SK-N-SH treated with all-trans-retinoic acid at 6 μM for 48 hours (cell line): Measurements from ENCODE around the gene MPDZ.

Experiments used
- ATAC-seq: fragments of 200-7000 bp; cut with Tn5 transposase; 3 replicates; pipeline ENCODE4 v1.9.1; 2020; ENCODE audit warnings: mild to moderate bottlenecking, moderate library complexity
- BACH2 ChIP-seq: fragments of 250-450 bp; sonication (Bioruptor Pico); IDR thresholded peaks from 2 replicates; pipeline ENCODE4 v1.9.0; 2021; ENCODE audit warnings: mild to moderate bottlenecking, borderline replicate concordance
- ESRRG ChIP-seq: fragments of 250-450 bp; sonication (Bioruptor Pico); IDR thresholded peaks from 2 replicates; pipeline ENCODE4 v1.6.1; 2021; ENCODE audit warnings: mild to moderate bottlenecking
- GLIS3 ChIP-seq: fragments of 250-450 bp; sonication (Bioruptor Pico); IDR thresholded peaks from 2 replicates; pipeline ENCODE4 v1.5.0; 2020; ENCODE audit warnings: mild to moderate bottlenecking, moderate library complexity
- ISL1 ChIP-seq: fragments of 250-450 bp; sonication (Bioruptor Pico); IDR thresholded peaks from 2 replicates; pipeline ENCODE4 v2.1.2; 2022; ENCODE audit warnings: mild to moderate bottlenecking, moderate library complexity
- OSR1 ChIP-seq: fragments of 250-450 bp; sonication (Bioruptor Pico); IDR thresholded peaks from 2 replicates; pipeline ENCODE4 v1.8.0; 2022; ENCODE audit warnings: moderate library complexity, mild to moderate bottlenecking, inconsistent platforms
- RARB ChIP-seq: fragments of 250-450 bp; sonication (Bioruptor Pico); IDR thresholded peaks from 2 replicates; pipeline ENCODE4 v1.8.0; 2021; ENCODE audit warnings: mild to moderate bottlenecking, moderate library complexity
- SNAI2 ChIP-seq: fragments of 250-450 bp; sonication (Bioruptor Pico); IDR thresholded peaks from 2 replicates; pipeline ENCODE4 v1.5.0; 2020; ENCODE audit warnings: mild to moderate bottlenecking, moderate library complexity
- ZC3H10 ChIP-seq: fragments of 250-450 bp; sonication (Bioruptor Pico); IDR thresholded peaks from 2 replicates; pipeline ENCODE4 v1.5.1; 2021; ENCODE audit warnings: mild to moderate bottlenecking, moderate library complexity
- ZFP3 ChIP-seq: fragments of 250-450 bp; sonication (Bioruptor Pico); IDR thresholded peaks from 2 replicates; pipeline ENCODE4 v1.5.0; 2020; ENCODE audit warnings: mild to moderate bottlenecking, moderate library complexity
- ZNF565 ChIP-seq: fragments of 450-650 bp; formaldehyde crosslinking; conservative IDR thresholded peaks from 2 replicates; pipeline ENCODE4 v1.5.0; 2020; ENCODE audit warnings: low read depth, mild to moderate bottlenecking, moderate library complexity
- ZNF8 ChIP-seq: fragments of 450-650 bp; formaldehyde crosslinking; IDR thresholded peaks from 2 replicates; pipeline ENCODE4 v1.5.0; 2020; ENCODE audit warnings: mild to moderate bottlenecking, moderate library complexity
- TF ChIP-seq, protein P1 (sequence below): fragments of 250-450 bp; sonication (Bioruptor Pico); IDR thresholded peaks from 2 replicates; pipeline ENCODE4 v1.5.1; 2020; ENCODE audit warnings: low read depth, mild to moderate bottlenecking, moderate library complexity
- TF ChIP-seq, protein P2 (sequence below): fragments of 250-450 bp; sonication (Bioruptor Pico); IDR thresholded peaks from 2 replicates; pipeline ENCODE4 v1.5.0; 2020; ENCODE audit warnings: mild to moderate bottlenecking, moderate library complexity
- TF ChIP-seq, protein P3 (sequence below): fragments of 250-450 bp; sonication (Bioruptor Pico); IDR thresholded peaks from 2 replicates; pipeline ENCODE4 v1.8.0; 2021; ENCODE audit warnings: low read depth, mild to moderate bottlenecking, moderate library complexity, borderline replicate concordance
- TF ChIP-seq, protein P4 (sequence below): fragments of 250-450 bp; sonication (Bioruptor Pico); IDR thresholded peaks from 2 replicates; pipeline ENCODE4 v1.5.1; 2021; ENCODE audit warnings: mild to moderate bottlenecking, moderate library complexity

The MPDZ gene

DNA sequence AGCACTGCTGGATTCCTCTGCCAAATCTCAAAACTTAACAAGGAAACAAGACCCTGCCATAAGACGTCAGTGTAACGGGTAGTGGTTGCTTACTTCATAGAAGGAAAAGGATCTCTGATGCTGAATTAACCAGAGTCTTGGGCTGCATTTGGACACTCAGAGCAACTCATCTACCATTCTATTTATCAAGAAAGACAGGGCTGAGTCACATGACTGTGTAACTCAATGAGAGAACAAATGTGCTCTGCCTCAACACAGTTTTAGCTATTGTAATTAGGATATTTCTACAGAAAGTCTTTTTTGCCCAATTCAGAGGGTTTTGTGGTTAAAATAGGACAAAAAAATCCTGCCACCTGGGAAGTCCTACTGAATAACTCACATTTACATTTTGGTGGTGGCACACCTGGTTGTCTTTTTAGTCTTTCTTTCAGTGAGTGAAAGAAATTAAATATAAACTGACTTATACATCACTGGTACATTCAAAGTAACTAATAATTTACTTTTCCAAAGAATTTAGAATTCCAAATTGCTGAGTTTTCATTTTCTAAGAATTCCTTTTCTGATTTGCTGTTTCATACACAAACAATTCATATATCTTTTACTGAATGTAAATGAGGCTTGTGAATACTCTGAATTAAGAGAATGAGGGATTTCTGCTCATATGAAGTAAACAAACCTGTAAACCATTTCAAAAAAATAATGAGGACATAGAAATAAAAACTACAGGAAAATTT is 104.4 kb downstream of the MPDZ start (continued):
- TF ChIP-seq, protein P1, sequence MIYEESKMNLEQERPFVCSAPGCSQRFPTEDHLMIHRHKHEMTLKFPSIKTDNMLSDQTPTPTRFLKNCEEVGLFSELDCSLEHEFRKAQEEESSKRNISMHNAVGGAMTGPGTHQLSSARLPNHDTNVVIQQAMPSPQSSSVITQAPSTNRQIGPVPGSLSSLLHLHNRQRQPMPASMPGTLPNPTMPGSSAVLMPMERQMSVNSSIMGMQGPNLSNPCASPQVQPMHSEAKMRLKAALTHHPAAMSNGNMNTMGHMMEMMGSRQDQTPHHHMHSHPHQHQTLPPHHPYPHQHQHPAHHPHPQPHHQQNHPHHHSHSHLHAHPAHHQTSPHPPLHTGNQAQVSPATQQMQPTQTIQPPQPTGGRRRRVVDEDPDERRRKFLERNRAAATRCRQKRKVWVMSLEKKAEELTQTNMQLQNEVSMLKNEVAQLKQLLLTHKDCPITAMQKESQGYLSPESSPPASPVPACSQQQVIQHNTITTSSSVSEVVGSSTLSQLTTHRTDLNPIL (CRISPR knock-in tag) = no peak
- TF ChIP-seq ZNF8 (CRISPR knock-in tag) = no peak

DNA sequence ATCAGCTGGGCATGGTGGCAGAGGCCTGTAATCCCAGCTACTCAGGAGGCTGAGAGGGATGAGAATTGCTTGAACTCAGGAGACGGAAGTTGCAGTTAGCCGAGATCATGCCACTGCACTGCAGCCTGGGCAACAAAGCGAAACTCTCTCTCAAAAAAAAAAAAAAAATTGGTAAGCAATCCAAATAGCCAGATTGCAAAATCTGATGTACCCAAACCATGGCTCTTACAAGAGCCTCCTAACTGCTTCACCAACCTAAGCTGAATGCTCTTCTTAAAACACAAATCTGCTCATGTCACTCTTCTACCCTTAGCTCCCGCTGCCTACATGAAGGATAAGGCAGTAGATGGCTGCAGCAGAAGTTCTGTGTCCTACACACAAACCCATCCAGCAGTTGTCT is 105.9 kb downstream of the MPDZ start:
- no peak for ATAC-seq
- TF ChIP-seq SNAI2 (CRISPR knock-in tag) = no peak

DNA sequence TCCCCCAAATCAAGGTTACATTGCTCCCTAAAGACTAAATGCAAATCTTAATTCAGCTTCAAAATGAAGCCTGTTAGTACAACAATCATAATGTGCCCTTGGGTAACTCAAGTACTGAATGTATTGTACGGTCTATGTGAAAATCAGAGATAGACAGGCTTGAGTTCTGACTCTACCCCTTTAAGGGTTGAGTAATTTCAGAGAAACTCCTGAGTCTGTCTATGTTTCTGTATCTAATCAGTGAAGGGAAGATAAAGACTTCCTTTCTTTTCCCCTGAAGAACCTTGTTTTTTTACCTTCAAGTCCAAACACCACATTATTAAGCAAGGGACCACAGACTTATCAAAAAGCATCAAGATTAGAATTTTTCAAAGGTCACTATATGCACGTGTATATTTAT is 108.2 kb downstream of the MPDZ start:
- ATAC-seq = no peak

DNA sequence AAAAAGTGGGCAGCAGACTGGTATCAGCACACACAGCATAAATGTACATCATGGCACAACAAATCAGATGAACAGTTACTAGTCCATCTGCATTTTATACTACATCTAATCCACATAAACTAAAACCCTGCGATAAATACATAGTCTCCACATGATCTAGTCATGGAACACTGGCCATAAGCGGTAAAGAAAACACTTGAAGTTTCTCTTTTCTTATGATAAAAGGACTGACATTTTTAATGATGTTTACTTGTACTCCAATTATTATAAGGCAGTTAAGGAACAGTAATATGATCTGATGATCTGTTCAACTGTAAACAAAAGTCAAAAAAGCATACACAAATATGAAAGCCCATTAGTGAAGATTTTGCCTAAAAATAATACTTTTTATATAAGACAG is 112.5 kb downstream of the MPDZ start:
- no peak for ATAC-seq
- no peak for TF ChIP-seq GLIS3 (CRISPR knock-in tag)
- TF ChIP-seq RARB = no peak
- TF ChIP-seq, protein P2, sequence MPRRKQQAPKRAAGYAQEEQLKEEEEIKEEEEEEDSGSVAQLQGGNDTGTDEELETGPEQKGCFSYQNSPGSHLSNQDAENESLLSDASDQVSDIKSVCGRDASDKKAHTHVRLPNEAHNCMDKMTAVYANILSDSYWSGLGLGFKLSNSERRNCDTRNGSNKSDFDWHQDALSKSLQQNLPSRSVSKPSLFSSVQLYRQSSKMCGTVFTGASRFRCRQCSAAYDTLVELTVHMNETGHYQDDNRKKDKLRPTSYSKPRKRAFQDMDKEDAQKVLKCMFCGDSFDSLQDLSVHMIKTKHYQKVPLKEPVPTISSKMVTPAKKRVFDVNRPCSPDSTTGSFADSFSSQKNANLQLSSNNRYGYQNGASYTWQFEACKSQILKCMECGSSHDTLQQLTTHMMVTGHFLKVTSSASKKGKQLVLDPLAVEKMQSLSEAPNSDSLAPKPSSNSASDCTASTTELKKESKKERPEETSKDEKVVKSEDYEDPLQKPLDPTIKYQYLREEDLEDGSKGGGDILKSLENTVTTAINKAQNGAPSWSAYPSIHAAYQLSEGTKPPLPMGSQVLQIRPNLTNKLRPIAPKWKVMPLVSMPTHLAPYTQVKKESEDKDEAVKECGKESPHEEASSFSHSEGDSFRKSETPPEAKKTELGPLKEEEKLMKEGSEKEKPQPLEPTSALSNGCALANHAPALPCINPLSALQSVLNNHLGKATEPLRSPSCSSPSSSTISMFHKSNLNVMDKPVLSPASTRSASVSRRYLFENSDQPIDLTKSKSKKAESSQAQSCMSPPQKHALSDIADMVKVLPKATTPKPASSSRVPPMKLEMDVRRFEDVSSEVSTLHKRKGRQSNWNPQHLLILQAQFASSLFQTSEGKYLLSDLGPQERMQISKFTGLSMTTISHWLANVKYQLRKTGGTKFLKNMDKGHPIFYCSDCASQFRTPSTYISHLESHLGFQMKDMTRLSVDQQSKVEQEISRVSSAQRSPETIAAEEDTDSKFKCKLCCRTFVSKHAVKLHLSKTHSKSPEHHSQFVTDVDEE = no peak
- no peak for TF ChIP-seq ESRRG (CRISPR knock-in tag)
- TF ChIP-seq ZNF8 (CRISPR knock-in tag) = no peak
- TF ChIP-seq, protein P3, sequence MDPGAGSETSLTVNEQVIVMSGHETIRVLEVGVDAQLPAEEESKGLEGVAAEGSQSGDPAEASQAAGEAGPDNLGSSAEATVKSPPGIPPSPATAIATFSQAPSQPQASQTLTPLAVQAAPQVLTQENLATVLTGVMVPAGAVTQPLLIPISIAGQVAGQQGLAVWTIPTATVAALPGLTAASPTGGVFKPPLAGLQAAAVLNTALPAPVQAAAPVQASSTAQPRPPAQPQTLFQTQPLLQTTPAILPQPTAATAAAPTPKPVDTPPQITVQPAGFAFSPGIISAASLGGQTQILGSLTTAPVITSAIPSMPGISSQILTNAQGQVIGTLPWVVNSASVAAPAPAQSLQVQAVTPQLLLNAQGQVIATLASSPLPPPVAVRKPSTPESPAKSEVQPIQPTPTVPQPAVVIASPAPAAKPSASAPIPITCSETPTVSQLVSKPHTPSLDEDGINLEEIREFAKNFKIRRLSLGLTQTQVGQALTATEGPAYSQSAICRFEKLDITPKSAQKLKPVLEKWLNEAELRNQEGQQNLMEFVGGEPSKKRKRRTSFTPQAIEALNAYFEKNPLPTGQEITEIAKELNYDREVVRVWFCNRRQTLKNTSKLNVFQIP (CRISPR knock-in tag) = no peak
- no peak for TF ChIP-seq SNAI2 (CRISPR knock-in tag)
- no peak for TF ChIP-seq ZC3H10 (CRISPR knock-in tag)
- TF ChIP-seq OSR1 = no peak
- TF ChIP-seq ISL1 = no peak

More for the DNA sequence above, 108.2 kb downstream of the MPDZ start:
- no peak for TF ChIP-seq GLIS3 (CRISPR knock-in tag)
- TF ChIP-seq, protein P3 (CRISPR knock-in tag) = no peak
- TF ChIP-seq ZNF565 (CRISPR knock-in tag) = no peak
- TF ChIP-seq ZFP3 = no peak
- no peak for TF ChIP-seq ZNF8 (CRISPR knock-in tag)
- TF ChIP-seq ZC3H10 (CRISPR knock-in tag) = no peak
- TF ChIP-seq, protein P1 (CRISPR knock-in tag) = no peak
- no peak for TF ChIP-seq BACH2 (CRISPR knock-in tag)
- TF ChIP-seq RARB = no peak
- TF ChIP-seq, protein P2 = no peak
- TF ChIP-seq, protein P4, sequence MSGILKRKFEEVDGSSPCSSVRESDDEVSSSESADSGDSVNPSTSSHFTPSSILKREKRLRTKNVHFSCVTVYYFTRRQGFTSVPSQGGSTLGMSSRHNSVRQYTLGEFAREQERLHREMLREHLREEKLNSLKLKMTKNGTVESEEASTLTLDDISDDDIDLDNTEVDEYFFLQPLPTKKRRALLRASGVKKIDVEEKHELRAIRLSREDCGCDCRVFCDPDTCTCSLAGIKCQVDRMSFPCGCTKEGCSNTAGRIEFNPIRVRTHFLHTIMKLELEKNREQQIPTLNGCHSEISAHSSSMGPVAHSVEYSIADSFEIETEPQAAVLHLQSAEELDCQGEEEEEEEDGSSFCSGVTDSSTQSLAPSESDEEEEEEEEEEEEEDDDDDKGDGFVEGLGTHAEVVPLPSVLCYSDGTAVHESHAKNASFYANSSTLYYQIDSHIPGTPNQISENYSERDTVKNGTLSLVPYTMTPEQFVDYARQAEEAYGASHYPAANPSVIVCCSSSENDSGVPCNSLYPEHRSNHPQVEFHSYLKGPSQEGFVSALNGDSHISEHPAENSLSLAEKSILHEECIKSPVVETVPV (CRISPR knock-in tag) = no peak
- no peak for TF ChIP-seq SNAI2 (CRISPR knock-in tag)
- no peak; the same call in 1 of the 2 replicates for TF ChIP-seq ISL1
